HG03095 (cell line): Measurements from ENCODE around the gene BNIP3.

Source experiments
- ATAC-seq: cut with Tn5 transposase; IDR thresholded peaks from one replicate; pipeline ENCODE4 v1.9.1; 2021; ENCODE audit warnings: moderate library complexity; ENCODE audit not compliant: unreplicated experiment

Gene BNIP3

DNA sequence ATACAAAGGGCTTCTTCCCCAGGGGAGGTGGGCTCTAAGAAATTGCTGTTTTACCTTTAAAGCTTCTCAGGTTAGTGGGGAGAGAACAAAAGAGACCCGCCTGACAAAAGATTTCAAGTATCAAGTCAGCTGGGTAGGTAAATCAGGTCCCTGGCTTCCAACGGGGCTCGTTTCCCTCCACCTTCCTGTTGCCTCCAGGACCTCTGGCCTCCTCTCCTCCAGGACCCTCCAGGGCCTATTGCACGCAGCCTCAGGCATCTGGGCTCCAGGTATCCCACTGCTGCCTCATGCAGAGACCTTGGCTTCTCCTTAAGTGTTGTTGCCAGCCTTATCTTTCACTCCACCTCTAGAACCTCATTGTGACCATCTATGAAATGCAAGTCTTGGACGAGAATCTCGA, 2.9 kb downstream of the BNIP3 start:
- no peak for ATAC-seq

GRCh38 chr10:131978366-131978765, 3.4 kb downstream of the BNIP3 start:
- no peak for ATAC-seq

DNA sequence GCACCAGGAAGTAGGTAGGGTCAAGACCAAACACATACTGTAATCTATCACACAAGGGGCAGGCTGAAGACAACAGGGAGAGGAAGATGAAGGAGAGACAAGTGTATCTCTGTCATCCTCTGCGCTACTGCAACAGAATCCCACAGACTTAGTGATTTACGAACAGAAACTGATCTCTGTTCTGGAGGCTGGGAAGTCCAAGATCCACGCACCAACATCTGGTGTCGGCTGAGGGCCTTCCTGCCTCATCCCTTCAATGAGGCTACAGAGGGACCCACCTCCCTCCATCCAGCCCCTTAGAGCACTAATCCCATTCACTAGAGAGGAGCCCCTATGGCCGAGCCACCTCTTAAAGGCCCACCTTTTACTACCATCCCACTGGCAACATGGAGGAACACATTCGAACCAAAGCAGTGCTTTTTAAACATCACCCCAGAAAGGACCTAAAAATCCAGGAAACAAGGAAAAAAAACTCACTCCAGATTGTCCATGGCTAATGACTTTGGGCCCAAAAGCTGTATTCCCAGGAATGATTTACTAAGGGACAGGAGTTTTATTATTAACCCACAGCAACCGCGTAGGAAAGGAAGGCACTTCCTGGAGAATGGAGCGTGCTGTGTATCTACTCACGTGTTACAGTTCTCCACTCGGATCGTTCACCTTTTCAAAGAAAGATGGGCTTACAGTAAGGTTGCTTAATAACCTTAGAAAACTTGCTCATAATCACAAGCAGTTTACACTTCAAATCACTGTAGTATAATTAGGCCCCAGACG, 4.2 kb downstream of the BNIP3 start:
- ATAC-seq = no peak

DNA sequence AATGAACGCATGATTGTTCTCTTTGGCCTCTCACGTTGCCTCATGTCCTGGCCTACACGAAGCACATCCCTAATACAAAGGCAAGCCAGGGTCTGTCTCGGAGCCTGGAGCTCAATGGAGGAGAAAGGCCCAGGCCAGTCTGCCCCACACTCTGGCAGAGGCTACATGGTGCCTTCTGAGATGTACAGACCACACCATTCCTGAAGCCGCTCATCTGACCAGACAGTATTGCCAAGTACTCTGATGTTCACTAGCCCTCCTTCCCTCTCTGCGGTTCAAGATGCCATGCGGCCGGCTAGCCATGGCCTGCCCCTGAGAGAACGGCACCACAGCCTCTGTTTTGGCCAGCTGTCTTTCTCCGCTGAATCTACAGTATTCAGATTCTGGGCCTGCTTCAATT, 5.9 kb downstream of the BNIP3 start:
- ATAC-seq = no peak

DNA sequence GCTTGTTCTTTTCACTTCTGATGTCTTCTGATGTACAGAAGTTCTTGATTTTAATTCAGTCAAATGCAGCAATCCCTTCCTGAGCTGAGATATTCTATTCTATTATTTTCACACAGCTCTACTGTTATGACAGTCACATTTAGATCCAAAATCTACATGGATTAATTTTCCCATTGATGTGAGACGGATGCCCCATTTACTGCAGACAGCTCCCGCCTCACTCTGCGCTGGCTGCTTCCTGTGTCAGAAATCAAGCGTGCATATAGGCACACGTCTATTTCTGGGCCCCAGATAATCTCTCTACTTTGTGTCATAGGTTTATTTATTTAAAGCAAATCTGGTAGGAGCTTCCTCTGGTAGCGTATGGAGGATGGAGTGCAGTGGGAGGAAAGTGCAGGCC, 6.7 kb downstream of the BNIP3 start:
- ATAC-seq = no peak

- no peak for ATAC-seq
Observed at GRCh38 chr10:131974034-131974817, 7.5 kb downstream of the BNIP3 start.

- ATAC-seq = no peak
Observed at GRCh38 chr10:131973160-131973951, 8.4 kb downstream of the BNIP3 start.

GRCh38 chr10:131972474-131973071, 9.2 kb downstream of the BNIP3 start:
- no peak for ATAC-seq

DNA sequence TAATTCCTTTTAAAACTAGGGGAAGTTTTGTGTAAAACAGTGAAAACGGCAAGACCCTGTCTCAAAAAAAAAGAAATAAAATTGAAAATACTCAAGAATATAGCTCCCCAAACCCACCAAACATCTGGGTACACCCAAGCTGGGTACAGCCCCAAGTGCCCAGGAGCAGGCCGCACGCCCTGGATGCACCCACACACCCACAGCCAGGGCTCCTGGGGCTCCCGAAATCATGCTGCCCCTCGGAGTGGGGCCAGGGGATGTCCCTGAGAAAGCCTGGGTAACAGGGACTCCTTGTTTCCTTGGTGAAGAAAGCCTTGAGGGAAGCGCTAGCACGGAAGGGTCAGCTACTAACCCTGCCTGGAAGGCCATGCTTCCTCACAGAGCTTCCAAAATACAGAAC, 10.1 kb downstream of the BNIP3 start:
- ATAC-seq = no peak

GRCh38 chr10:131970946-131971345, 10.8 kb downstream of the BNIP3 start:
- no peak for ATAC-seq

- ATAC-seq = no peak
Observed at GRCh38 chr10:131968949-131969348, 12.8 kb downstream of the BNIP3 start.

- ATAC-seq = no peak
Observed at GRCh38 chr10:131964298-131964697, 17.4 kb downstream of the BNIP3 start.

GRCh38 chr10:131963811-131964210, 17.9 kb downstream of the BNIP3 start:
- no peak for ATAC-seq

DNA sequence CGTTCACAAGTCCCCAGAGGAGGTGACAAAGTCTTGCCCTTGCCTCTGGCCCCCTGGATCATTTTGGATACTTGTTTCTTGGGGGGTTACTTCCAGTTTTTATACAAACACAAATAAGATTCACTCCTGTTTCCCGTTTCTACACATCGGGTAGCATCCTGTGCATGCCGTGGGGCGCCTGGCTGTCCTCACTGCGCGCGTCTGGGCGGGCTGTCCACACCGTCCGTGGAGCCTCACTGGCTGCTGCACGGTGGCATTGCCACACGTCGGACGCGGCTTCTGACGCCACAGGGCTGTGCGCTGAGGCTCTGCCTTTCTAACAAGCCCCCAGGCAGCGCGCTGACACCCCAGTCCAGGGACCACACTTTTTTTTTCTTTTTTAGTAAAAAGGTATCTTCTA, 18.4 kb downstream of the BNIP3 start:
- no peak for ATAC-seq

DNA sequence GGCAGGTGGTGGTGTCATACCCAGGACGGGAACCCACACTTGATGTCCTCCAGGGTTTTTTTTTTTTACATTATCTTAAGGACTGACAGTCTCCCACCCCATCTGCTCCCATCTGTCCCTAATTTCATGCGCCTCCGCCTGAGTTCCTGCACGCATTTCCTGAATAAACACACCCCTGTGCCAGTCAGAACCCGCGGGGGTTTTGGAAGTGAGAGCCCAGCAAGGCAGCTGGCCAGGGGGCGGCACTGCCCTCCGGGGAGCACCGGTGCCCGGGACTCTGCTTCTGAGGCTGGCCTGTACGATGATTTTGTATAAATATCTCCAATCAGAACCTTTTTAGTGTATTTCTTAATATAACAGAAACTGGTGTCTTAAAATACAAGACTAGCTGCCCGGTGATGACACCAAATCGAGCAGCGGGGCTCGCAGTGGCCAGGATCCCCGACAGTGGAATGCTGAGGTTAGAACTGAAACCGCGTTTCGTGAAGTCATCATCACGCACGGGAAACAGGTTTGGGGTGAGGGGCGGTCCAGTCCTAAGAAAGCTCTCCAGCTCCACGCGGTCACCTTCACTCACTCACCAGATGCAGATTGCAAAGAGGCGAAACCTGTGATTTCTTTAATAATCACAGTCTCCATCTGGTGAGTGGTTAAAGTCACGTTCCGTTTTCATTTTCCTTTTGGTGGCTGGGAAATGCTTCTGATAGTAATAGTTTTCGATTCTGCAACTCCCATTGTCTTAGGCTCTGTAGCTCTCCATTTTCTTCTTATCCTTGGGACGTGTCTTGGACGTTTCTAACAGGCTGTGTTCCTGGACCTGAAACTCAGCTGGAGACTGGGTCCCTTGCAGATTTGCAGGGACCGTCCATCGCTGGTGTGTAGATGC, 19.7 kb downstream of the BNIP3 start:
- no peak for ATAC-seq

DNA sequence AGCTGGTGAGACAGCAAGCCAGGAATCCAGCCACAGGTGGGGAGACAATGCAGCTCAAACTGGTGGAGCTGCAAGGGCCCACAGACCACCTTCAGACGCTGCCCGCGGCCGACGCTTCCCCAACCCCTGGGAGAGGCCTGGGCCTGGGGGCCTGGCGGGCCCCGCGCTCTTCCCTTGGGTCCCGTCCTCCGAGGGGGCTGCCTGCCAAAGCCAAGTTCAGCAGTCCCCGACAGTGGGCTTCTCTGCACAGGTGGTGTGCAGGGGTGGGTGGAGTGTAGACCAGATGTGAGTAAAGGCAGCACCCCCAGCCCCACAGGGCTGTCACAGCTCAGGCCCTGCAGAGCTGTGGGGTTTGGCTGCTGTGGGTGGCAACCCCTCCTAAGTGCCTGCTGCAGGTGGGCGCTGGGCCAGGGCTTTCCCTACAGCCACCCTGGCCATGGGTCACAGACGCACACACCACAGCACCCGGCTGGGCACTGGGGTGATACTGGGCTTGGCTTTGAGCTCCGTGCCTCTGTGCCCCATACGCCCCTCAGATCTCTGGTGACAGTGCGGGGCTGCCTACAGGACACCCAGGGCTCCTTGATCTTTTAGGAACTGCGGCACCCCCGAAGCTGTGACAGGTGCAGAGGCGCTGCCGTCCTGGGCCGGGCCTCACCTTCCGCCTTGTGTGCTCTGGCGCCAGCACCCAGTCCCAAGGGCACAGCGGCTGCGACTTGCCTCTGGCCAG, 20.5 kb downstream of the BNIP3 start:
- no peak for ATAC-seq

DNA sequence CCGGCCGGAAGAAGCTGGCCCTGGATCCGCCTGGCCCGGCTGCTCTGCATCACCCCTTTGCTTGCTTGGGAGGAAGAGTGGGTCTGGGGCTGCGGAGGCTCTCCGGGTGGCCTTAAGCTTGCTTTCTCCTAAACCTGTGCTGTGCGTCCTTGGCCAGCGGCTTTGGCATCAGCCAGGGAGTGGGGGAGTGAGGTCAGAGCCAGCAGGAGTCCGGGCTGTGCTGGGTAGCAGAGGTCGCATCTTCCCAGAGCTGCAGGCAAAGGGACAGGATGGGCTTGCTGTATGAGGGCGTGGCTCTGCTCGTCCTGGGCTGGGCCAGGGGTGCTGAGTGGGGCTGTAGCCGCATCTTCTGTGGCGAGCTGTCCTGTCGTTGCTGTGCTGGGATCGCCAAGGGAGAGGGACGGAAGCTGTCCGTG, 21.1 kb downstream of the BNIP3 start:
- ATAC-seq = no peak

DNA sequence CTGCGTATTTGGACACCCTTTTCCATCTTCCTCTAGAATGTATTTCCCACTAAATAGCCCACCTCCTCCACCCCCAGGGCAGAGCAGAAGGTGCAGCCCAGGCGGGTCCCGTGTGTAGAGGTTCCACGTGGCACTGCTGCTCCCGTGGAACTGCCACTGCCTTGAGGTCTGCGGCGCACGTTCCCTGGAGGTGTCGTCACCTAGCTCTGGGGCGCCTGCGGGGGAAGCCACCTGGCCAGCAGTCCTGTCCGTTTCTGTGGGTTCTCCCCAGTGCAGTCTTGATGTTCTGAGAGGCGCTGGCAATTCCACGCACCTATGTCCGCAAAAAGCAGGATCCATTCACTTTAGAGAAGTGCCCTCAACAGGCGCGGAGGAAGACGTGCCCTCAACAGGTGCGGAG, 21.9 kb downstream of the BNIP3 start:
- no peak for ATAC-seq

GRCh38 chr10:131955591-131956340, 26.0 kb downstream of the BNIP3 start:
- no peak for ATAC-seq
